Cortex of kidney (tissue), 1 donor: ENCODE results near the gene DKK3.

ENCODE experiments used
- DNase-seq: peaks from one replicate; lab custom pipeline; 2025; lab: John Stamatoyannopoulos, UW

The DKK3 gene

DNA sequence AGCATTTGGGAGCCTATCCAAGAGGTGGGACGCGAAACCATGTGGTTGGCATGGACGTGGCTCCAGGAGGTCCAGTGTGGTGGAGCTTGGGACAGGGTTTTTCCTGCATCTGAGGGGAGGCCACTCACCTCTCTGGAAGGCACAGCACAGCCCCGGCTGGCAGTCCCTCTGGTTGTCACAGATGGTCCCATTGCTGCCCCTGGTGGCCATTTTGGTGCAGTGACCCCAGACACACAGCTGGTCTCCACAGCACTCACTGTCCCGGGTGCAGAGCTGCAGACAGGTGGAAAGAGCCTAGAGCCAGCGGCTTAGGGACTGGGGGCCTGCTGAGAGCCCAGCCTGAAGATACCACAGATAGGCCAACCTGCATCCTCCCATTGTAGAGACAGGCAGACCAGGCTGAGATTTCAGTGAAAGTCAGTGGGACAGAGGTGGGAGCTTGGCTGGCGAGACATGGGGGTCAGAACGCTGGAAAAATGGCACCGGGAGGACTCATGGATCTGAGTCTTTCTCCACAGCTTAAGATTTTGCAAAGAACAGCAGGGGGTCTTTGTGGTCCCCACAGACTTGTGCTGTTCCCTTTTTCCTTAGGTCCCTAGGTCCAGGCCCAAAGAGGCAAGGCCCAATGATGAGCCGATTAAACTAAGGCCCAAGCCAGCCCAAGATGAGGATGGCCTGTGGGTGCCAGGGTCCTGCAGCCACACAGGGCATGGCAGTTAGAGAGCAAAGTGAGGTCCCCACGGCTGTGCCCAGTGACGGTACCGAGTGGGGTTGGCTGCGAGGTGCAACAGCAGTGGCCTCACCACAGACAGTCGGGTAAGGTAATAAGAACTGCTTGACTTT lies 41.4 kb downstream of the DKK3 start:
- DNase-seq: no peak

- no peak for DNase-seq
Observed at GRCh38 chr11:11966354-11966741, 42.1 kb downstream of the DKK3 start.

DNA sequence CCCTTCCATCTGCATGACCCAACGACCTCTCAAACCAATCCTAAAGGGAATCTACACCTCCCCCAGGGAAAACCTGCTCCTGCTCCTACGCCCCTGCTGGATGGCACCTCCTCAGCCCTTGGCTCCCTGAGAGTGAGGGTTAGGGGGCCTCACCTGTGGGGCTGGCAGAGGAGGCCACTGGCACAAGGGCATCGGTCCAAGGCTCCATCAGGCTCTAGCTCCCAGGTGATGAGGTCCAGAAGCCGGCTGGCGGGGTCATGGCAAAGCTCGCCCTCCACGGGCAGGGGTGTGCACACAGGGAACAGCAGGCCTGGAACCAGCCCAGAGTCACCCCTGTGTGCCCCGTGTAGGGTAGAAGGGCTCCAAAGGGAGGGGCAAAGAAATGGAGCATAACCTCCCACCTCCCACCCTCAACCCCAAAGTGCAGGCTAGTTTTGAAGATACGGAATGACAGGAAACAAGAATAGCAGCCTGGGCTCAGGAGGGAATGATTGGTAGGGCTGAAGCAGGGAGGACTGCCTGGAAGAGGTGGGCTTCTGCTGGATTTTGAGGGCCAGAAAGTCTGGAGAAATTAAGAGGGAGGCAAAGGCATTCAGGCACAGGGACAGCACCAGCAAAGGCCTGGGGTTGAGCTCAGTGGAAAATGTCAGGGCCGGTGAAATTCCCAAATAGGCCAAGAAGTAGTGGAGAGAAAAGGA lies 42.6 kb downstream of the DKK3 start:
- DNase-seq: no peak

DNA sequence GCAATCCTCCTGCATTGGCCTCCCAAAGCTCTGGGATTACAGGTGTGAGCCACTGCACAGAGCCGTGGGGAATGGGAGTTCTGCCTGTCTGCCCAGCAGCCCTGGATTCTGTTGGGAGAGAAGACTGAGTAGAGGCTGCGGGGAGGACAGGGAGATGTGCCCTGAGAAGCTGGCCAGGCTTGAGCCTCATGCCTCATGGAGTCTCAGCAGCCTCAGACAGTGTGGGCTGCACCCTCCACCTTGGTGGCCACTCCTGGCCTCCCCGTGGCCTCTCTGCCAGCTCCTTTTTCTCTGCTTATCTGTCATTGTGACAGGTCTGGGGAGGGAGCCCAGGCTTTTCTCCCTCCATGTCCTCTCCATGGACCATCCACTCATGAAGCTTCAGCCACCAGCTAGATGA lies 43.2 kb downstream of the DKK3 start:
- no peak for DNase-seq

DNA sequence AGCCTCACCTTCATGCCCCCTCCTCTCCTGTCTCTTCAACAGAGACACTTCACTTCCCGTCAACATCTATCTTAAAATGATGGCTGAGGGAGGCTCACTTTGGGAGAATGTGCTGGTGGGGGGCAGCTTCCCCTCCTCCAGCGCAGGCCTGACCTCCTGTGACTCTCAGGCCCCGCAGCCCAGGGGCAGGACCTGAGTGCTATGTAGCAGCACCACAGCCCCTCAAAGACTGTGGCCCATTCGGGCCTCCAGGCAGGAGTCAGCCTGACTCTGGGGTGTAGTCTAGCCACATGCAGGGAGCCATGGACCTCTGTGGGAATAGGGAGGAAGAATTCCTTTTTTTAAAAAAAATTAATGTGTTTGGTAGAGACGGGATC lies 43.7 kb downstream of the DKK3 start:
- no peak for DNase-seq

DNA sequence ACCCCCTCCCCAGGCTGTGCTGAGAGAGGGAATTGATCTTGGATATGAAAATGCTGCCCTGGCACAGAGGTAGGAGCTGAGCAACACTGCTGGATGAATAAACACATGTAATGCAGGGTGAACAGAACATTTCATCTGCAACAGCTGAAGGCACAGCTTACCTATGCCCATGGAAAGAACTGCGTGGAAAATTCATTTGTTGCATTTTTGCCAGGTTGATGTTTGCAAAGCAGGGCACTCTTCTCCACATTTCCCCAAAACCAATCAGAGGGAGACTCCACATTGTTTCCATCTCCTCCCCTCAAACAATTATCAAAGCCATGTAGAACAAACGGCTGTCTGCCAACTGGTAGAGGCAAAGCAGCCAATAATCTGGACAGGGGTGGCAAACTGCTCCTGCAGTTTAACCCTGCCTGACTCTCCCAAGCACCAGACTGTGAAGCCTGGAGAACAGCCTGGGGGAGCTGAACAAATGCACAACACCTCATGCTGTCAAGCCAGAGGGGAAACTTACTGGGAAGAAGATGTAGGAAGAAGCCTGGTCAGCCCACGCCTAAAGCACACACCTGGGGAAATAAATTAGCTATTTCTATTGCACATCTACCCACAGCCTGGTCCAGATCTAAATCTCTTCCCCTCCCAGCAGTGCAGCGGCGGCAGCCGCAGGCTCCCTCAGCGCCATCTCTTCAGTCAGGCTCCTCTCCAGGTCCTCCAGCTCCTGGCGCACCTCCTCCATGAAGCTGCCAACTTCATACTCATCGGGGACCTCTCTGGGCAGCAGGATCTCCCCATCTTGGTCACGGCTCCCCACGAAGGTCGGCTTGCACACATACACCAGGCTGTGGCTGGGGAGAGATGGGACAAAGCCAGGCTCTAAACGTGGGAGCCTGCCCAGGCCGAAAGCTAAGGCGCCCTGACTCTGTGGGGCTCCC lies 44.3 kb downstream of the DKK3 start:
- no peak for DNase-seq

GRCh38 chr11:11963067-11963466 lies 45.4 kb downstream of the DKK3 start:
- DNase-seq: no peak

DNA sequence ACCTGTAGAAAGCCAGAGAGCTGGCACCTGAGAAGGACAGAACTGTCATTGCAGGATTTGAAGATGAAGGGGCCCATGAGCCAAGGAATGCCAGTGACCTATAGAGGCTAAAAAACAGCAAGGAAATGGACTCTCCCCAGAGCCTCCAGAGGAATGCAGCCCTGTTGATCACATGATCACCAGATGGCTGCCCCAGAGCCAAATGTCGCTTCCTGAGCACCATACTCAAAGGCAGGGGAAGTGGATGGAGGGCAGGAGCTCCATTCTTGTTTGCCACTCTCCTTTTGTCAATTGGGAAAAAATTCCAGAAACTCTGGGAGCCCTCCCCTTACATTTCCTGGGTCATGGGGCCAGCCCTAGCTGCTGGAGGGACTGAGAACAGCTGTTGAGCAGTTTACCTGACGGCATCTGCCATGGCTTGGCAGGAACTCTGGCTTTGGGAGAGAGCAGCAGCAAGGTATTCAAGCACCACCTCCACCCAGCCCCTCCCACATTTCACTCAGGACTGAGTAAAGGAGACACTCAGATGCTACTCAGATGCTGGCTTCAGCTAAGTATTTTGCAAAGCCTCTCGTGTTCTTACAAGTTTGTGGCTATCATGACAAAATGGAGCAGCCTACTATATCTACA lies 46.9 kb downstream of the DKK3 start:
- no peak for DNase-seq

DNA sequence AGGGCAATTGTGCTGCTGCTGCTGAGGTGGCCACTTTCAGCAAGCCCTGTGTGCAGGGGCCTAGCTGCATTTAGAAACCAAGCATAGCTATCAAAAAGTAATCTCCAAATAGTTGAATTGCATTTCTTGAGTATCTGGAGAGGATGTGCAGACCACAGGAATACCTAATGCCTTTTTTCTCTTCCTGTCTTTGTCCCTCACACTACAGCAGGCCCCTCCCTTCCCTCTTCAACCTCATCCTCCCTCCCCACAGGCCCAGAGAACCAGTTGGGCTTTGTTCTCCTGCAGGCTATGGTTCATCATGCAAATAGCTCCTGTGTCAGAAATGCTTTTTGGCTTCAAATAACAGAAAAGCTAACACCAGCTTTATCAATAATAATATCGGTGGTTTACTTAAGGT lies 47.7 kb downstream of the DKK3 start:
- no peak for DNase-seq

DNA sequence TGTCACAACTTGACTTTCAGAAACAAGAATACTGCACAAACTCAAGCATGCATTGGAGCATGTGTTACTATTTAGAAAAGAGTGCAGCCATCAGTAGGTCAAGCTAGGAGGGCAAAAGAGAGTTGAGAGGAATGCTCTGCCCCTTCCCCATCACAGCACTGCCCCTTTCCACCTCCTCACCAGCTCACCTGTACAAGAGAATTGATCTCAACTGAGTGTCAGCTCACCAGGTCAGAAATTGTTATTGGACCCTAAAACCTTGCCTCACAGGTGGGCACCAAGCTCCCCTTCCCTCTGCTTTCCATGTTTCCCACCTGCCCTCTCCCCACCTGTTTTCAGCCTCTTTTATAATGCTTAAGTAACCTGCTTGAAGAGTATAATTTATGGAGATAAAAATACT lies 48.8 kb downstream of the DKK3 start:
- DNase-seq: no peak

DNA sequence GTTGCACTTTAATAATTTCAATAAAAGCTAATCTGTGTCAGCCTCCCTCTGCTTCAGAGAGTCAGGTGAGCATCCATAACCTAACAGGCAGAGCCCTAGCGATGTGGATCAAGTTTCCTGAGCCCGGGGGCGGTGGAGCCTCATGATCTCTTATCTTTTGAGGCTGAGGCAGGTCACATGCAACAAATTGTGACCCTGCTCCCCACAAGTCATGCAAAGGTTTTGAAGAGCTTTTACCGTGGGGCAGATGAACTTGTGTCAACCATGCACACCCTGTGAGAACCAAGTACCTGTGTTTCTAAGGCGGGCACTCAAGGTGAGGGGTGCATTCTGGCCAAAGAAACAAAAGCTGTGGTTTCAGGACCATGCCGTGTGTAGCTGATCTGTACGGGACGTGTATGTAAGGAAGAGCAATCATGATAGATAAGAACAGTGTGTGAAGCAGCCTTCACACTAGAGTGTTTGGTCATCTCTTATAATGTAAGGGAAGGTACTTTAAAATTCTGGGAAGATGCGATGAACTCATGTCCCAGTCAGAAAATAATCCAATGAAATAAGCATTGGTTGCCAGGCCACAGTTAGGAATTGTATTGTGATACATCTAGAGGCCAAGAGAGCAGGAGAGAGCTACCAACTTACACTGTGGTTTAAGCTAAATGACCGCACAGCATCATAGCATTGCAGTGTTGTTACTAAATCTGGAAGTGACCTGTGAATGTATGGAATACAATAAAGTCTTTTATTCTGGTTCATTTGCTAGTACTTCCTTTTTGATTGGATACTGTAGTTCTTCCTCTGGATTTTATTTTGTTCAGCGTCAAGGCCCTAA lies 49.8 kb downstream of the DKK3 start:
- DNase-seq: no peak

GRCh38 chr11:11956006-11956405 lies 52.4 kb downstream of the DKK3 start:
- no peak for DNase-seq

DNA sequence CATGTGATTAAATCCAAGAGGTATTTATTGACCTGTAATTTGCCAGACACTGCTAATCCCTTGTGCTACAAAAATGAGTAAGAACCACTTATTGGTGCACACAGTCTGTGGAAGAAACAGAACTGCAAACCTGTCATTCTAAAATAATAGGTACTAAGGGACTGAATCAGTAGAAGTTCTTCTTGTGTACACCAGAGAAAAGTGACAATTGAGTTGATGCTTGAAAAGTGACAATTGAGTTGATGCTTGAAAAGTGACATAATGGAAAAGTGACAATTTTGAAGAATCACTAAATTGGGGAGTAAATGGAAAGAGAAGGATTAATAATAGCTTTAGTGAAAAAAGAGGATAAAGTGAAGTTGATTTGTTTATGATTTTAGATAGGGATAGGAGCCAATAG lies 56.4 kb downstream of the DKK3 start:
- DNase-seq: no peak

- no peak for DNase-seq
Observed at GRCh38 chr11:11949482-11949881, 58.9 kb downstream of the DKK3 start.

DNA sequence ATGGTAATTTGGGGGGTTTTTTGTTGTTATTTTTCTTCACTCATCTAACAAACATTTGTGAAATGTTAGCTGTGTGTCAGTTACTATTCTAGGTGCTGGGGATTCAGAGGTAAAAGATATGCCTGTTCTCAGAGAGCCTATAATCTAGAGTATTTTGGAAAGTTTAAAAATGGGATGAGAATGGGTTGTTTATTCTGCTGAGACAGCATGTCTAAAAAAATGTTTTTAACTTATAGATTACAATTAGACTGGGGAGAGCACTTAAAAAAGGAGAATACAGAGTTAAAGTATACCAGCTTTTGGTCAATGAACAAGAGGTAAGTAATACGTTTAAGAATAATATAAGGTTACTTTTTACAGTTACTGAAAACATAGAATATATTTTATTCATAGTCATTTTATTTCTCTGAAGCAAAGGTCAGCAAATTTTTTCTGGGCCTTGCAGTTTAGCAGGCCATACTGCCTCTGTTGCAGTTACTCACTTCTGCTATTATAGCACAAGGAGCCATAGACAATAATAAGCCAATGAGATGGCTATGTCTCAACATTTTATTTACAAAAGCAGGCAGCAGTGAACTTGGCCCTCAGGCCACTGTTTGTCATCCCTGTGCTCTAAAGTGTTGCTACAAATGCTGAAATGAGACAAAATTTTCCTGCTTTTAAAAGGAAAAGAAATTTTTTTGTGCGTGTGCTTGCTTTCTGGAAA lies 60.0 kb downstream of the DKK3 start:
- no peak for DNase-seq

GRCh38 chr11:11947825-11948224 lies 60.6 kb downstream of the DKK3 start:
- no peak for DNase-seq

- DNase-seq: no peak
Observed at GRCh38 chr11:11946878-11947277, 61.5 kb downstream of the DKK3 start.

DNA sequence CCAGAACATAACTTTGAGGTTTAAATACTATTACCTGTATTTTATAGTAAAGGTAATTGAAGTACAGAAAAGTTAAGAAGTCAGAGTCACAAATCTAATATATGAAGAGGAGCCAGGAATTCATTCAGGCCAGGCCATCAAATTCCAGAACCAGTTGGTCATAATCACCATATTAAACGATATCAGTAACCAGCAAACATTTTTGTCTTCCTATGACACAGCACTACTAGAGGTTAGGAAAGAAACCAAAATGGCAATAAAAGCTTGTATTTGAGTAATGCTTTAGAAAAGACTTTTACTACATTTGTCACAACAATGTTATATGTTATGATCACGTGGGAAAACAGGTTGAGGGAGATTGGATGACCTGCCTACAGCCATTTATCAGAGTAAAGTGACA lies 62.2 kb downstream of the DKK3 start:
- no peak for DNase-seq

GRCh38 chr11:11944444-11944843 lies 64.0 kb downstream of the DKK3 start:
- DNase-seq: no peak

DNA sequence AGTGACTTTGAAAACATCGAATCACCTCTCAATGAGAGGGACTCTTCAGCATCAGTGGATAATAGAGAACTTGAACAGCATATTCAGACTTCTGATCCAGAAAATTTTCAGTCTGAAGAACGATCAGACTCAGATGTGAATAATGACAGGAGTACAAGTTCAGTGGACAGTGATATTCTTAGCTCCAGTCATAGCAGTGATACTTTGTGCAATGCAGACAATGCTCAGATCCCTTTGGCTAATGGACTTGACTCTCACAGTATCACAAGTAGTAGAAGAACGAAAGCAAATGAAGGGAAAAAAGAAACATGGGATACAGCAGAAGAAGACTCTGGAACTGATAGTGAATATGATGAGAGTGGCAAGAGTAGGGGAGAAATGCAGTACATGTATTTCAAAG lies 65.8 kb downstream of the DKK3 start:
- no peak for DNase-seq

DNA sequence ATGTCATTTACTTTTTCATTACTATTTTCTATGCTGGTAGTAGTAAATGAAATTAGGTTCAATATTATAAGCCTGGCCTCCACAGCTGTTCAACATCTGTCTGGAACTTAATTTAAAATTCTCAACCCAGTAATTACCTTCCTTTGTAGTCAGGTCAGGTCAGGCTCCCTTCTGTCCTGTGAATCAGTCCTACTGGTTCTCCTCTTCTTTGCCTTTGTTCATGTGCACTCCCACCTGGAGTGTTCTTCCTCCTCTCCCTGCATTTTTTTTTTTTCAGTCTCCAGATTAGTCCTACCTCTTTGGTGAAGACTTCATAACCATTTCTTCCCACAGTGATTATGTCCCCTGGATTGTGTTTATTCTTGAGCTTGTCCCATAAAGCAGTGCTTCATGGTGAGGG lies 67.9 kb downstream of the DKK3 start:
- DNase-seq: no peak
